CD4-positive, alpha-beta T cell treated with Interferon gamma for 1 hour (primary cell): ENCODE data around the gene IGF2BP1.

Source experiments
- DNase-seq: peaks from one replicate; pipeline ENCODE4 v3.0.0-alpha.2; 2020

IGF2BP1 gene

GRCh38 chr17:48997103-48997826 is at the start of gene IGF2BP1:
Gene IGF2BP1, plus strand, starts transcription at chr17:48997385. Its CDS starts 361 bp downstream, at chr17:48997746.
- no peak for DNase-seq

GRCh38 chr17:48951572-48951971 is 45.6 kb upstream of the IGF2BP1 start:
- DNase-seq = no peak

GRCh38 chr17:48952904-48953303 is 44.3 kb upstream of the IGF2BP1 start:
- peak; percentile 20 for DNase-seq

DNA sequence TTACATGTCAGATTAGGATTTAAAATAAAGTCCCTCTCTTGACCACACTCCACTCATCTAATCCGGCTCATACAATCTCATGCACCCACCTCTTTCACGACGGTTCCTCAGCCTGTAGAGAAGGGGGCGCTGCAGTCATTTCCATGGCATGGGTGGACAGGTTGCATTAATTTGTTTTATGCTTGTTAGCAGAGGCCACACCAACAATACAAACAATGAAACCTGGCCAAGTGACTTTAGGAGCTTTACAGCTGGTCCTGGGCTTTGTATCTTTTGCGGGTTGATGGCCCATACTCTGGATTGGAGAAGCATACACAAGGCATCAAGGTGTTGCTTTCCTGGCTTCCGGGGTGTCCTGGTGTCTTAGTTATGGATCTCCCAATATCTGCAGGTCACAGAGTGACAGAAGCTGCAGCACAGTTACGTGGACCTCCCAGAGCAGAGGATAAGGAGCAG is 42.9 kb upstream of the IGF2BP1 start:
- no peak for DNase-seq

- DNase-seq = no peak
Measured at GRCh38 chr17:48960834-48961515, 36.2 kb upstream of the IGF2BP1 start.

- no peak for DNase-seq
Measured at GRCh38 chr17:48961516-48962233, 35.5 kb upstream of the IGF2BP1 start.

DNA sequence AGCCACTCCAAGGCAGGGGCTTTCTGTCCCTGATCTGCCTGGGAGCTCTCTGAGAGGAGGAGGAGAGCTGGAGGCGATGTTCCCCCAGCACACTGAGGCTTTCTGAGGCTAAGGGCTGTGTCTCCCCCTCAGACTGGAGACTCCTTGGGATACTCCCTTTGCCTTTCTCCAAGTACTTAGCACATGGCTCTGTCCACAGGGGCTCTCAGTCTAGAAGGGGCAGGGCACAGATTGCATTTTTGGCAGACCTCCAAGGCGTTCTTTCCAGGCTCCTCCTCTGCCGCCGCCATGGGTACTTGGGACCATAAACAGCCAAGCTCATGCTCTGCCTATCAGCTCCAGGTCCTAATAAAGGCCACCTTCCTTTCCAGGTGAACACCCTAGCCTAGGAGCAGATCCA is 27.0 kb upstream of the IGF2BP1 start:
- DNase-seq = no peak

DNA sequence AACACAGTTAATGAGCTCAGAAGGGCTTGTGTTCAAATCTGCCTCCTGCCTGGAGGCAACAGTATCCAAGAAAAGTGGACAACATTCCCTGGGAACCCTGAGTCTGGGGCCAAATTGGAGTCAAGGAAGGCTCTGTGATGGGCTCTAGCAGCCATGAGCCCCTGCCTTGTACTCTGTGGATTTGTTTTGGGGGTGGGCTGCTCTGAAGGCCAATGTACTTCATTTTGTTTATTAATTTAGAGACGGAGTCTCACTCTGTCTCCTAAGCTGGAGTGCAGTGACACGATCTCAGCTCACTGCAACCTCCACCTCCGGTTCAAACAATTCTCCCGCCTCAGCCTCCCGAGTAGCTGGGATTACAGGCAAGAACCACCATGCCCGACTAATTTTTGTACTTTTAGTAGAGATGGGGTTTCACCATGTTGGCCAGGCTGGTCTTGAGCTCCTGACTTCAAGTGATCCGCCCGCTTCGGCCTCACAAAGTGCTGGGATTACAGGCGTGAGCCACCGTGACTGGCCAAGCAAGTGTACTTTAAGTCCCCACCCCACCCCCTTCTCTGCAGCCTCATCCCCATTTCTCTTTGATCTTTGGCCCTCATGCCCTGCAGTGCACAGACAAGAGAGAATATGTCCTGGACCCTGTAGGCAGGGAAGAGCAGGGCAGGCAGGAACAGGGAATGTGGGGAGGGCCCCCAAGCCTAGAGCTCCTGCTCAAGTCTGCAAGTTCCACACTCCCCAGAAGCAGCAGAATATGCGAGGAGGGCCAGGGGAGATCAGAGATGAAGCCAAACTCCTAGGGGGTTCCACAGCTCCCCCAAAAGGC is 26.1 kb upstream of the IGF2BP1 start:
- DNase-seq = no peak

DNA sequence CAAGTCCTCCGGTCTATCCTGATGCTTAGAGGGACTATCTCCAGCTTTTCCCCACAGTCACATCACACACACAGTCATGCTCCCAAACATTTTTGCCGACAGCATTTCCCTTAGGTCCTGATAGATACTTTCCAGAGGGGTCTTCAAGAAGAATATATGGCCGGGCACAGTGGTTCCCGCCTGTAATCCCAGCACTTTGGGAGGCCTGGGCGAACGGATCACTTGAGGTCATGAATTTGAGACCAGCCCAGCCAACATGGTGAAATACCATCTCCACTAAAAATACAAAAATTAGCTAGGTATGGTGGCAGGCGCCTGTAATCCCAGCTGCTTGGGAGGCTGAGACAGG is 24.5 kb upstream of the IGF2BP1 start:
- no peak for DNase-seq

GRCh38 chr17:48973806-48974205 is 23.4 kb upstream of the IGF2BP1 start:
- DNase-seq = no peak

GRCh38 chr17:48981927-48982539 is 15.2 kb upstream of the IGF2BP1 start:
- no peak for DNase-seq

GRCh38 chr17:48985436-48986245 is 11.5 kb upstream of the IGF2BP1 start:
- no peak for DNase-seq

GRCh38 chr17:48989100-48989499 is 8.1 kb upstream of the IGF2BP1 start:
- no peak for DNase-seq

GRCh38 chr17:48990882-48991357 is 6.3 kb upstream of the IGF2BP1 start:
- no peak for DNase-seq

- no peak for DNase-seq
Measured at GRCh38 chr17:48992444-48992843, 4.7 kb upstream of the IGF2BP1 start.

- no peak for DNase-seq
Measured at GRCh38 chr17:48993305-48993704, 3.9 kb upstream of the IGF2BP1 start.

- DNase-seq = no peak
Measured at GRCh38 chr17:48993951-48994350, 3.2 kb upstream of the IGF2BP1 start.

- DNase-seq = no peak
Measured at GRCh38 chr17:48994549-48995303, 2.5 kb upstream of the IGF2BP1 start.

DNA sequence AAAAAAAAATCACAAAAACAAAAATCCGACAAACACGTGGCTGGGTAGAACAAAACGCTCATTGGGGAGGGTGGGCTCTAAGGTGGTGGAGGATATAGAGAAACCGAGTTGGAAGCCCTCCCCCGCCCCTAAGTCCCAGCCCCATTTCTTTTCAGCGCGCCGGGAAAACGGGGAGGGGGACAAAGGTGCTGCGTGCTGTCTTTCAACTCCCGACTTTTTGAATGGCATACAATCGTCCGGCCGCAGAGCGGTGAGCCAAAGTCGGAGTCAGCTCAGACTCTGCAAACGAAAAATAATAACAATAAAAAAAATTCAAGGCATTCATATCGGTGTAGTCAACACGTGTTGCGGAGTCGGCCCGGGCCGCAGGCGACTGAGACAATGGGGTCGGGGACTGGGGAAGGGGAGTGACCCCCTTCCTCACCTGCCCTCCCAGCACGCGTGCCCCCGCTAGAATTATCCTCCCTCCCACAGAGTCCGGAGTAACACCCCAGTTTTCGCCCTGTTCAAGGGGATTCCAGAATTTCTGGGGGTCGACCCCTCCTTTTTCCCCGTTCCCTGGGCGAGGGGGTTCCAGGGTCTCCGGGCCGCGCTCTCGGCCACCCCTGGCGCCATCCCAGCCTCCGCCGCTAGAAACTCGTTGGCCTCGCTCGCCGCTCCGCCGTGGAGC is 1.7 kb upstream of the IGF2BP1 start:
- DNase-seq = no peak
